Adrenal gland (tissue), 5 donors: ENCODE results near the gene LRP1B.

ENCODE experiments used
- CTCF ChIP-seq, 6 experiments: fragments of 450-650 bp in 4 of 6; fragments of 200-600 bp in 2 of 6; sonication (generic) in 1 of 6; IDR thresholded peaks; 1 replicate in 5 of 6; 2 replicates in 1 of 6; pipeline versions ENCODE4 v1.5.1 to v1.8.0; 2016 to 2021; ENCODE audit warnings: antibody characterized with exemption in 6 of 6, mild to moderate bottlenecking in 2 of 6, moderate library complexity in 1 of 6
- POLR2A ChIP-seq, 2 donors: fragments of 450-650 bp; IDR thresholded peaks; one replicate each; pipeline ENCODE4 v1.6.1; 2017; ENCODE audit warnings: antibody characterized with exemption in 2 of 2, mild to moderate bottlenecking in 2 of 2, moderate library complexity in 1 of 2
- donor health status: DM: no; HTN: no; CAD: no.

DNA sequence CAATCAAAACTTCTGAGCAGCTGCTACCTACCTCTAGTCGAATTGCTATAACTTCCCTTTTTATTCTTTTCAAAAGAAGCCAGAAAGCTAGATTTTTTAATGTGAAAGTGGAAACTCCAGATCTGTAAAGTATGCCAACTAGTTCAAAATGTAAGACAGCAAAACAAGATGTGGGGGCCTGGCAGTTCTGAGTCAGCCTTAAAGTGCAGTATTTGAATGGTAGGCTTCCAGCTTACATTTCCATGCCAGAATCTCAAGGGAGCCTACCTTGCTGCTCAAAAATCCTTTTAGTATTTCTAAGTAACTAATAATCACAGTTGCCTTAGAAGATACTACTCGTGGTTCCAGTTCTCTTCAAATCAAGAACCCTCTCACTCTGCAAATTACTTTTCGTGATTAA, 1288.7 kb downstream of the LRP1B start:
- TF ChIP-seq CTCF (IDR thresholded peaks at IDR 0.05) (no peak), POLR2A (IDR thresholded peaks at IDR 0.05) (no peak)
